MM.1S (cell line): ENCODE measurements around the gene CIB4.
A peak's percentile ranks its signal among the peaks of the same experiment; 100 is the strongest.

Experiments used
- DNase-seq: peaks from one replicate; pipeline ENCODE4 v3.0.0-alpha.2; 2015
- H2AFZ ChIP-seq: fragments of 300-600 bp; sonication (generic); 2 replicates; pipeline ENCODE4 v1.6.0; 2016; ENCODE audit warnings: antibody characterized with exemption, low read length
- H3F3A ChIP-seq: fragments of 300-600 bp; sonication (generic); 2 replicates; pipeline ENCODE4 v1.6.1; 2016; ENCODE audit warnings: mild to moderate bottlenecking, antibody characterized with exemption, low read length, moderate library complexity, mixed read lengths; ENCODE audit not compliant: insufficient read depth
- H3K27ac ChIP-seq: fragments of 300-600 bp; sonication (generic); 2 replicates; pipeline ENCODE4 v1.5.1; 2016; ENCODE audit warnings: mild to moderate bottlenecking, low read length
- H3K27me3 ChIP-seq: fragments of 300-600 bp; sonication (generic); replicated peaks from 2 replicates; pipeline ENCODE4 v1.6.0; 2016; ENCODE audit warnings: low read length; ENCODE audit not compliant: insufficient read depth
- H3K36me3 ChIP-seq: fragments of 300-600 bp; sonication (generic); replicated peaks from 2 replicates; pipeline ENCODE4 v1.6.1; 2016; ENCODE audit warnings: mild to moderate bottlenecking, low read length, mixed read lengths; ENCODE audit not compliant: insufficient read depth
- H3K4me1 ChIP-seq: fragments of 300-600 bp; sonication (generic); 2 replicates; pipeline ENCODE4 v1.6.1; 2016; ENCODE audit warnings: low read length, mixed read lengths
- H3K4me2 ChIP-seq: fragments of 300-600 bp; sonication (generic); 2 replicates; pipeline ENCODE4 v1.6.0; 2016; ENCODE audit warnings: low read depth, low read length
- H3K4me3 ChIP-seq: fragments of 300-600 bp; sonication (generic); 2 replicates; pipeline ENCODE4 v1.5.1; 2016; ENCODE audit warnings: low read length, mixed read lengths
- H3K79me2 ChIP-seq: fragments of 300-600 bp; sonication (generic); 2 replicates; pipeline ENCODE4 v1.6.1; 2016; ENCODE audit warnings: mixed run types, low read length, mixed read lengths
- H3K9ac ChIP-seq: fragments of 300-600 bp; sonication (generic); 2 replicates; pipeline ENCODE4 v1.6.1; 2016; ENCODE audit warnings: low read length, mixed read lengths
- H3K9me2 ChIP-seq: fragments of 300-600 bp; sonication (generic); replicated peaks from 2 replicates; pipeline ENCODE4 v1.6.1; 2016; ENCODE audit warnings: mild to moderate bottlenecking, low read length, mixed read lengths; ENCODE audit not compliant: insufficient read depth
- H3K9me3 ChIP-seq: fragments of 300-600 bp; sonication (generic); replicated peaks from 2 replicates; pipeline ENCODE4 v1.6.1; 2016; ENCODE audit warnings: mild to moderate bottlenecking, low read length, mixed read lengths; ENCODE audit not compliant: insufficient read depth
- H4K20me1 ChIP-seq: fragments of 300-600 bp; sonication (generic); 2 replicates; pipeline ENCODE4 v1.6.1; 2016; ENCODE audit warnings: mild to moderate bottlenecking, low read length, moderate library complexity, mixed read lengths; ENCODE audit not compliant: insufficient read depth
- CTCF ChIP-seq: fragments of 300-600 bp; sonication (generic); IDR thresholded peaks from 2 replicates; pipeline ENCODE4 v1.5.1; 2016; ENCODE audit warnings: antibody characterized with exemption, low read length, mixed read lengths
- EZH2 ChIP-seq: fragments of 300-600 bp; sonication (generic); optimal IDR thresholded peaks from 2 replicates; pipeline ENCODE3; 2017; ENCODE audit warnings: low read depth, mild to moderate bottlenecking, antibody characterized with exemption, low read length, mixed read lengths
- EZH2phosphoT487 ChIP-seq: fragments of 300-600 bp; sonication (generic); IDR thresholded peaks from 2 replicates; pipeline ENCODE4 v1.6.1; 2018; ENCODE audit warnings: antibody characterized with exemption, low read length

Gene CIB4

GRCh38 chr2:26591619-26592505 lies 49.3 kb downstream of the CIB4 start:
- Histone ChIP-seq H3K79me2 (no peaks in the 10 kb centered on the region), H3K27me3 (peaks cover 99% of the 10 kb centered on the region), H3K4me3 (no peak overlapping the region), H4K20me1 (peaks cover 4% of the 10 kb centered on the region; the same call in 1 of the 2 replicates), H3F3A (no peaks in the 10 kb centered on the region; the same call in 1 of the 2 replicates), H2AFZ (no peak overlapping the region), H3K27ac (no peak overlapping the region), H3K9me3 (no peaks in the 10 kb centered on the region), H3K9ac (no peak overlapping the region), H3K4me2 (no peak overlapping the region), H3K36me3 (no peaks in the 10 kb centered on the region), H3K4me1 (peaks cover 14% of the 10 kb centered on the region), H3K9me2 (no peaks in the 10 kb centered on the region)
- TF ChIP-seq CTCF (no peak), EZH2 (no peak), EZH2phosphoT487 (peak; percentile 85; the same call in 1 of the 2 replicates)
- DNase-seq, result peak; percentile 89

- H2AFZ ChIP-seq, result no peak overlapping the region
- H4K20me1 ChIP-seq, result peaks cover 4% of the 10 kb centered on the region; the same call in 1 of the 2 replicates
- TF ChIP-seq EZH2phosphoT487 (no peak), EZH2 (no peak), CTCF (no peak)
- no peaks in the 10 kb centered on the region; the same call in 1 of the 2 replicates for H3F3A ChIP-seq
- H3K4me2 ChIP-seq, result no peak overlapping the region
- H3K4me1 ChIP-seq, result peaks cover 14% of the 10 kb centered on the region
- peaks cover 99% of the 10 kb centered on the region for H3K27me3 ChIP-seq
- H3K9me3 ChIP-seq, result no peaks in the 10 kb centered on the region
- H3K9me2 ChIP-seq, result no peaks in the 10 kb centered on the region
- H3K4me3 ChIP-seq, result no peak overlapping the region
- no peak overlapping the region for H3K27ac ChIP-seq
- no peaks in the 10 kb centered on the region for H3K79me2 ChIP-seq
- H3K36me3 ChIP-seq, result no peaks in the 10 kb centered on the region
- no peak for DNase-seq
- no peak overlapping the region for H3K9ac ChIP-seq
These were observed 50.1 kb downstream of the CIB4 start for GRCh38 chr2:26590980-26591618.

GRCh38 chr2:26590508-26590907 lies 50.7 kb downstream of the CIB4 start:
- H3K27ac ChIP-seq, result no peak overlapping the region
- peaks cover 99% of the 10 kb centered on the region for H3K27me3 ChIP-seq
- H3K79me2 ChIP-seq, result no peaks in the 10 kb centered on the region
- H3K36me3 ChIP-seq, result no peaks in the 10 kb centered on the region
- no peaks in the 10 kb centered on the region for H3K9me3 ChIP-seq
- H3K4me2 ChIP-seq, result no peak overlapping the region
- TF ChIP-seq CTCF (no peak), EZH2phosphoT487 (no peak)
- H3K4me1 ChIP-seq, result peaks cover 14% of the 10 kb centered on the region
- H3K9ac ChIP-seq, result no peak overlapping the region
- peaks cover 4% of the 10 kb centered on the region; the same call in 1 of the 2 replicates for H4K20me1 ChIP-seq
- no peak overlapping the region for H2AFZ ChIP-seq
- H3K9me2 ChIP-seq, result no peaks in the 10 kb centered on the region
- no peak overlapping the region for H3K4me3 ChIP-seq
- DNase-seq, result no peak
- H3F3A ChIP-seq, result no peaks in the 10 kb centered on the region; the same call in 1 of the 2 replicates
